Measurements from ENCODE around the gene SMIM35. TPM values are rescaled to one million over a fixed set of nuclear protein-coding genes. Genes with fewer than 3 reads are reported as not detected.

SMIM35 gene
- total RNA-seq, 1 experiment from 2014 or later: not detected

GRCh38 chr11:118051611-118052461 is 34.9 kb downstream of the SMIM35 start:
- no peaks in the 10 kb centered on the region for H3K79me2 ChIP-seq (ENCODE audit: insufficient read depth, low read length)
- Mint-ChIP-seq H3K27me3 (ENCODE audit: low read depth) (peaks cover 5% of the 10 kb centered on the region), H3K27ac (no peak overlapping the region; a peak in 1 of 7 replicates), H3K9me3 (no peaks in the 10 kb centered on the region), H3K4me1 (peaks cover 2% of the 10 kb centered on the region in 2 experiments; a peak in 1 of 4 replicates), H3K4me3 (no peak overlapping the region), H3K36me3 (ENCODE audit: insufficient read depth in 1 of 3, low read depth in 3 of 3) (no peaks in the 10 kb centered on the region)
- H2BK120ac ChIP-seq (ENCODE audit: low read depth, low read length, poor library complexity, severe bottlenecking): no peak overlapping the region
- no peaks in the 10 kb centered on the region for H3K4me1 ChIP-seq (ENCODE audit: insufficient read depth, low read length)
- H3K18ac ChIP-seq (ENCODE audit: insufficient read length, low read depth, low read length): no peak overlapping the region
- H2BK12ac ChIP-seq (ENCODE audit: insufficient read length, low read depth, low read length): no peak overlapping the region
- H3K56ac ChIP-seq (ENCODE audit: insufficient read length, low read depth, low read length): no peak overlapping the region
- H3K4ac ChIP-seq (ENCODE audit: low read depth, low read length): no peak overlapping the region
- H3K4me2 ChIP-seq (ENCODE audit: insufficient read depth, insufficient read length, low read length): no peak overlapping the region
- H3K23me2 ChIP-seq (ENCODE audit: insufficient read length, low read depth, low read length, poor library complexity, severe bottlenecking): no peaks in the 10 kb centered on the region
- no peak overlapping the region for H3K9ac ChIP-seq (ENCODE audit: extremely low read depth, insufficient read length, low read length)
- WGBS (ENCODE audit: extremely low coverage, insufficient read length, low lambda C conversion rate): no CpG with 5 or more reads among the region's 16 CpGs
- H4K5ac ChIP-seq (ENCODE audit: insufficient read length, low read depth, low read length): no peak overlapping the region
- no peaks in the 10 kb centered on the region for H4K20me1 ChIP-seq (ENCODE audit: control insufficient read depth, insufficient read depth, insufficient read length)
- H3T11ph ChIP-seq (ENCODE audit: low read length): no peak overlapping the region
- H2BK20ac ChIP-seq (ENCODE audit: low read depth, low read length, poor library complexity, severe bottlenecking): no peak overlapping the region
- H3K23ac ChIP-seq (ENCODE audit: insufficient read length, low read depth, low read length): no peak overlapping the region
- H4K91ac ChIP-seq (ENCODE audit: insufficient read length, low read depth, low read length): no peak overlapping the region
- no peak for DNase-seq
- H3K79me1 ChIP-seq (ENCODE audit: insufficient read depth, low read depth, low read length, poor library complexity, severe bottlenecking): no peaks in the 10 kb centered on the region
- H2BK15ac ChIP-seq (ENCODE audit: low read depth, low read length): no peak overlapping the region
- H3K27ac ChIP-seq (ENCODE audit: insufficient read length, low read depth, low read length): no peak overlapping the region
- no peaks in the 10 kb centered on the region for H3K27me3 ChIP-seq (ENCODE audit: insufficient read depth, low read length)
- H2AK5ac ChIP-seq (ENCODE audit: insufficient read length, low read length): no peak overlapping the region
- no peak overlapping the region for H3K14ac ChIP-seq (ENCODE audit: insufficient read depth, low read length)
- H3K9me3 ChIP-seq (ENCODE audit: control insufficient read depth, low read depth, low read length): no peaks in the 10 kb centered on the region
- TF ChIP-seq CTCF (conservative IDR thresholded peaks at IDR 0.05): no peak
- H2BK5ac ChIP-seq (ENCODE audit: insufficient read length, low read length): no peak overlapping the region
- no peak overlapping the region for H4K8ac ChIP-seq (replicated peaks; ENCODE audit: insufficient read length, low read depth, low read length)
- H2AFZ ChIP-seq (ENCODE audit: low read length): no peak overlapping the region

Data from H9 (cell line).